Activated CD4-positive, alpha-beta T cell treated with anti-CD3 and anti-CD28 coated beads, Interleukin-2, amount 50 U/mL, for 48 hours (primary cell): ENCODE data around the gene BLVRB.

Source experiments
- DNase-seq, 2 experiments: peaks; one replicate each; pipeline ENCODE4 v3.0.0-alpha.2; 2020

The BLVRB gene

GRCh38 chr19:40398417-40399131 is 67.0 kb downstream of the BLVRB start:
- peak; percentile 72 to 73 for DNase-seq
